Central memory CD8-positive, alpha-beta T cell (primary cell): Measurements from ENCODE around the gene ADCYAP1.

Experiments used
- ATAC-seq: fragments of 150-1000 bp; cut with Tn5 transposase; replicated peaks from 2 replicates; pipeline ENCODE4 v1.10.0; 2022; ENCODE audit warnings: mild to moderate bottlenecking, moderate FRiP score, moderate number of reproducible peaks; ENCODE audit not compliant: poor library complexity, severe bottlenecking; ENCODE audit errors: extremely low read depth
- DNase-seq, 2 donors: peaks; one replicate each; pipeline ENCODE4 v3.0.0; 2021; ENCODE audit warnings: low spot score in 2 of 2
- H3K27ac Mint-ChIP-seq: one replicate; pipeline ENCODE4 v1.8.0; 2022; ENCODE audit warnings: low read depth, mild to moderate bottlenecking, moderate library complexity, mixed read lengths
- H3K27me3 Mint-ChIP-seq: one replicate; pipeline ENCODE4 v1.8.0; 2022; ENCODE audit warnings: mixed read lengths
- H3K36me3 Mint-ChIP-seq: one replicate; pipeline ENCODE4 v1.8.0; 2022; ENCODE audit warnings: mild to moderate bottlenecking, moderate library complexity, mixed read lengths; ENCODE audit not compliant: insufficient read depth
- H3K4me1 Mint-ChIP-seq: one replicate; pipeline ENCODE4 v1.8.0; 2022; ENCODE audit warnings: mixed read lengths
- H3K4me3 Mint-ChIP-seq: one replicate; pipeline ENCODE4 v1.8.0; 2022; ENCODE audit warnings: mild to moderate bottlenecking, moderate library complexity, mixed read lengths
- H3K9me3 Mint-ChIP-seq: one replicate; pipeline ENCODE4 v1.8.0; 2022; ENCODE audit warnings: mixed read lengths

ADCYAP1 gene

GRCh38 chr18:919078-919477 is 14.4 kb downstream of the ADCYAP1 start:
- Mint-ChIP-seq H3K4me3 (no peak overlapping the region), H3K36me3 (no peaks in the 10 kb centered on the region), H3K27ac (no peak overlapping the region), H3K9me3 (no peaks in the 10 kb centered on the region), H3K27me3 (peaks cover 63% of the 10 kb centered on the region), H3K4me1 (no peaks in the 10 kb centered on the region)
- DNase-seq: no peak
- no peak for ATAC-seq

- no peak for ATAC-seq
- no peak for DNase-seq
- Mint-ChIP-seq H3K4me1 (no peaks in the 10 kb centered on the region), H3K4me3 (no peak overlapping the region), H3K9me3 (no peaks in the 10 kb centered on the region), H3K36me3 (no peaks in the 10 kb centered on the region), H3K27me3 (peaks cover 64% of the 10 kb centered on the region), H3K27ac (no peak overlapping the region)
Measured at GRCh38 chr18:923144-923866, 18.6 kb downstream of the ADCYAP1 start.

- DNase-seq (no peak), ATAC-seq (no peak)
- Mint-ChIP-seq H3K36me3 (no peaks in the 10 kb centered on the region), H3K4me1 (no peaks in the 10 kb centered on the region), H3K9me3 (no peaks in the 10 kb centered on the region), H3K27ac (no peak overlapping the region), H3K4me3 (no peak overlapping the region), H3K27me3 (peaks cover 53% of the 10 kb centered on the region)
Measured at GRCh38 chr18:924987-925386, 20.3 kb downstream of the ADCYAP1 start.

- Mint-ChIP-seq H3K36me3 (no peaks in the 10 kb centered on the region), H3K27ac (no peak overlapping the region), H3K4me1 (no peaks in the 10 kb centered on the region), H3K4me3 (no peak overlapping the region), H3K9me3 (no peaks in the 10 kb centered on the region), H3K27me3 (peaks cover 53% of the 10 kb centered on the region)
- ATAC-seq: no peak
- DNase-seq: no peak
Measured at GRCh38 chr18:926946-927345, 22.3 kb downstream of the ADCYAP1 start.

- no peak overlapping the region for H3K4me3 Mint-ChIP-seq
- DNase-seq: no peak
- peaks cover 16% of the 10 kb centered on the region for H3K27me3 Mint-ChIP-seq
Measured at GRCh38 chr18:933082-933481, 28.4 kb downstream of the ADCYAP1 start.

GRCh38 chr18:934518-935133 is 30.0 kb downstream of the ADCYAP1 start:
- no peaks in the 10 kb centered on the region for H3K36me3 Mint-ChIP-seq
- DNase-seq: no peak
- no peak for ATAC-seq
- H3K27me3 Mint-ChIP-seq: peaks cover 27% of the 10 kb centered on the region
- no peak overlapping the region for H3K4me3 Mint-ChIP-seq
- no peaks in the 10 kb centered on the region for H3K9me3 Mint-ChIP-seq
- no peaks in the 10 kb centered on the region for H3K4me1 Mint-ChIP-seq
- H3K27ac Mint-ChIP-seq: no peak overlapping the region

More at GRCh38 chr18:933082-933481, 28.4 kb downstream of the ADCYAP1 start:
- no peak overlapping the region for H3K27ac Mint-ChIP-seq
- ATAC-seq: no peak
- H3K9me3 Mint-ChIP-seq: no peaks in the 10 kb centered on the region
- H3K4me1 Mint-ChIP-seq: no peaks in the 10 kb centered on the region
- H3K36me3 Mint-ChIP-seq: no peaks in the 10 kb centered on the region

- no peak overlapping the region for H3K4me3 Mint-ChIP-seq
- DNase-seq: no peak
- peaks cover 43% of the 10 kb centered on the region for H3K27me3 Mint-ChIP-seq
- no peak overlapping the region for H3K27ac Mint-ChIP-seq
- H3K36me3 Mint-ChIP-seq: no peaks in the 10 kb centered on the region
- no peak for ATAC-seq
- H3K4me1 Mint-ChIP-seq: no peaks in the 10 kb centered on the region
- no peaks in the 10 kb centered on the region for H3K9me3 Mint-ChIP-seq
Measured at GRCh38 chr18:936941-937340, 32.3 kb downstream of the ADCYAP1 start.

- no peak for DNase-seq
- no peaks in the 10 kb centered on the region for H3K4me1 Mint-ChIP-seq
- no peak overlapping the region for H3K27ac Mint-ChIP-seq
- H3K36me3 Mint-ChIP-seq: no peaks in the 10 kb centered on the region
- no peak overlapping the region for H3K4me3 Mint-ChIP-seq
- ATAC-seq: no peak
- no peaks in the 10 kb centered on the region for H3K9me3 Mint-ChIP-seq
- peaks cover 43% of the 10 kb centered on the region for H3K27me3 Mint-ChIP-seq
Measured at GRCh38 chr18:939166-939565, 34.5 kb downstream of the ADCYAP1 start.

GRCh38 chr18:939958-940357 is 35.3 kb downstream of the ADCYAP1 start:
- no peaks in the 10 kb centered on the region for H3K9me3 Mint-ChIP-seq
- no peak overlapping the region for H3K27ac Mint-ChIP-seq
- peaks cover 43% of the 10 kb centered on the region for H3K27me3 Mint-ChIP-seq
- no peak for DNase-seq
- no peak for ATAC-seq
- H3K4me1 Mint-ChIP-seq: no peaks in the 10 kb centered on the region
- H3K36me3 Mint-ChIP-seq: no peaks in the 10 kb centered on the region
- no peak overlapping the region for H3K4me3 Mint-ChIP-seq

GRCh38 chr18:941331-941730 is 36.7 kb downstream of the ADCYAP1 start:
- Mint-ChIP-seq H3K36me3 (no peaks in the 10 kb centered on the region), H3K27ac (no peak overlapping the region), H3K27me3 (peaks cover 43% of the 10 kb centered on the region), H3K9me3 (no peaks in the 10 kb centered on the region), H3K4me3 (no peak overlapping the region), H3K4me1 (no peaks in the 10 kb centered on the region)
- DNase-seq: no peak
- no peak for ATAC-seq

- Mint-ChIP-seq H3K4me3 (no peak overlapping the region), H3K4me1 (no peaks in the 10 kb centered on the region), H3K9me3 (no peaks in the 10 kb centered on the region), H3K27me3 (peaks cover 36% of the 10 kb centered on the region), H3K27ac (no peak overlapping the region), H3K36me3 (no peaks in the 10 kb centered on the region)
- DNase-seq (no peak), ATAC-seq (no peak)
Measured at GRCh38 chr18:944440-944839, 39.8 kb downstream of the ADCYAP1 start.

GRCh38 chr18:949724-950631 is 45.3 kb downstream of the ADCYAP1 start:
- Mint-ChIP-seq H3K27me3 (peaks cover 36% of the 10 kb centered on the region), H3K4me3 (no peak overlapping the region), H3K4me1 (no peaks in the 10 kb centered on the region), H3K36me3 (no peaks in the 10 kb centered on the region), H3K9me3 (no peaks in the 10 kb centered on the region), H3K27ac (no peak overlapping the region)
- no peak for ATAC-seq
- DNase-seq: no peak
